HS-5 (cell line): Measurements from ENCODE around the gene B2M.
"Not testable (repeated sequence)": the region's sequence is repeated elsewhere in the genome, so short reads cannot be mapped to it uniquely, and the experiment has no call there.

Experiments used
- DNase-seq: peaks from one replicate; pipeline ENCODE4 v3.0.0-alpha.2; 2012; ENCODE audit warnings: low read depth

Gene B2M

DNA sequence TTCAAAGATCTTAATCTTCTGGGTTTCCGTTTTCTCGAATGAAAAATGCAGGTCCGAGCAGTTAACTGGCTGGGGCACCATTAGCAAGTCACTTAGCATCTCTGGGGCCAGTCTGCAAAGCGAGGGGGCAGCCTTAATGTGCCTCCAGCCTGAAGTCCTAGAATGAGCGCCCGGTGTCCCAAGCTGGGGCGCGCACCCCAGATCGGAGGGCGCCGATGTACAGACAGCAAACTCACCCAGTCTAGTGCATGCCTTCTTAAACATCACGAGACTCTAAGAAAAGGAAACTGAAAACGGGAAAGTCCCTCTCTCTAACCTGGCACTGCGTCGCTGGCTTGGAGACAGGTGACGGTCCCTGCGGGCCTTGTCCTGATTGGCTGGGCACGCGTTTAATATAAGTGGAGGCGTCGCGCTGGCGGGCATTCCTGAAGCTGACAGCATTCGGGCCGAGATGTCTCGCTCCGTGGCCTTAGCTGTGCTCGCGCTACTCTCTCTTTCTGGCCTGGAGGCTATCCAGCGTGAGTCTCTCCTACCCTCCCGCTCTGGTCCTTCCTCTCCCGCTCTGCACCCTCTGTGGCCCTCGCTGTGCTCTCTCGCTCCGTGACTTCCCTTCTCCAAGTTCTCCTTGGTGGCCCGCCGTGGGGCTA is at the start of gene B2M, which contains the start of gene PATL2:
Gene B2M (plus strand): TSS at position 422 of the 647 bp plus-strand sequence. CDS start 30 bp downstream, at position 452.
Gene PATL2 (minus strand): TSS at position 228 of the 647 bp plus-strand sequence. CDS start 34,833 bp downstream, outside the sequence.
- DNase-seq = peak; percentile 95

DNA sequence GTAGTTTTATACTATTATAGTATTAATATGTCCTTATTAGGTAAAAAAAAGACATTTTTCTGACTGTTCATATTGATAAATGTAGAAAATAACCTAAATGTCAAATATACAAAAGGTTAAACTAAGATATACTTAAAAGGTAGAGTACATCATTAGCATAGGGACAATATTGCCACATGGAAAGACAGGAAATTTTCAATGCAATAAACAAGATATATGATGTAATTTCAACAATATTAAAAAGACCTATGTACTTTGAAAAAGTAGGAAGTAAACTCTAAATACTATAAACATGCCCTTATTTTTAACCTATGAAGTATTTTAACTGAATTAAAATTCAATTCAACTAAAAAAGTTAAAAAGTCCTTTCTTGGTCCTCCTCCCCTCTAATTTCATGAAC is 49.7 kb upstream of the B2M start:
- DNase-seq = no peak

DNA sequence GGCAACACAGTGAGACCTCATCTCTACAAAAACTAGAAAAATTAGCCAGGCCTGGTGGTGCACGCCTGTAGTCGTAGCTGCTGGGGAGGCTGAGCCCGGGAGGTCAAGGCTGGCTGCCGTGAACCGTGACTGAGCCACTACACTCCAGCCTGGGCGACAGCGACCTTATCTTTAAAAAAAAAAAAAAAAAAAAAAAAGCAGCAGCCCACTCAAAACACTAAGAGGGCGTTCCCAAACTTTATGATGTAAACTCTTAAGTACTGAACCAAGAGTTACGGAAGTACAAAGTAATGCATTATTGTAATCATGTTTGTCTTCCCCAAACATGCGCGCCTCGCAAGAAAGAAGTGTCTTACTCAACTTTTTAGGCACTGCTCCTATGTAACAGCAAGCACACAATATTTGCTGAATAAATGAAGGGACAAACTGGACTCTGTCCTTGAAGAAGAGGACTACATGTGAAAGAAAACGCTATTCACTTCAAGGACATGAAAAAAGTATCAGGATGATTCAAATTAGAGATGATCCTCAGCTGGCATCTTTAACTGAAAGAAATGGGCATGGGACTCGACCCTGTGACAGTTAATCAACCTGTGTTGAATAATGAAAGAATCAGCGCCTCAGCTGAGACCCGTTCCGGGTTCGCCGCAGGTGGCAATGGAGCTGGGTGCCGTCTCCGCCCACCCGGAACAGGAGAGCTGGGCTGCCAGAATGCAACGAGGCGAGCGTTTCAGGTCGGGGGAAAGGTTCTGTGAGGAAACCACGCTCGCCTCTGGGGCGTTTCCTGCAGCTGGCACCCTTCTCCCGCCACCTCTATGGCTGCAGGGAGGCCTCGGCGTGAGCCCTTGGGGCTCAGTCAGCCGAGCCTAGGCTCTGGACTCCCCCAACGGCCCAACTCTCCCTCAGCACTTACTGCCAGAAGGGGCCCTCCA is 48.6 kb upstream of the B2M start:
- DNase-seq = no peak

DNA sequence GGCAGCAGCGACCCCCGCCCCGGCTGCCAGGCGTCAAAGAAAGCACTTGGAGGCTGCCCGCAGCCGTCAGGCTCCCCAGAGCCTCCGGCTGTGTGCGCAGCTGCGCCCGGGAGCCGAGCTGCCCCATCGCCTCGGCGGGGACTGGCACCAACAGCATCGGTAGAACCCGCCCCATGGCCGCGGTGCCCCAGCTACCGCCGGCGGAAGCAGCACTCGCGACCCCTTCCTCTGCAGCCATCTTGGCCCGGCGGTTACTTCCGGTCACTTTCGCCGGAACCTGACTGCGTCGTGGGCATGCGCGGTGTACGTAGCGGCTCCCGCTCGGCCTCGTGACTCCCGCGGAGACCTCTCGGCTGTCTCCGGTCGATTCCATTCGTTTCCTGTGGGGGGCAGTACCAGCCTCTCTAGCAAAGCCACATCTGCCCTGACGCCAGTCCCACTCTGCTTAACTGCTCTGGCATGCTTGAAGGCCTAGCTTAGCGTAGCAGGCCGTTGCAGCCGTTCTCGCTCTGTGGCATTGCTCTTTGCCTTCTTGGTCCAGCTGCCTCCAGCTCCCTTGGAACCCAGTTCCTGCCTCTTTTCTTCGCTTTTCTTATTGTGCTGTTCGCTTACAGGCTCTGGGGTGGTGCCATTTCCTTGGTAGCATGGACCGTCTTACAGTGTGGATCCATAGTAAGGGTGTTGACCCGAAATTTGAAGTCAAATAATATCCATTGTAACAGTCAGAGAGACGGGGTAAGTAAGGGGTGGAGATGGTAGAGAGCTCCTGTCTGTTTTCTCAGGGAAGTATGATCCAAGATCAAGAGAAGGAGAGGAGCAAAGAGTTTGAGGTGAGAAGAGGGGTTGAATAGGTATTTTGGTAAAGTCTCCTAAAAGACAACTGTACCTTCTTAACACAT is 47.7 kb upstream of the B2M start, which contains the start of gene SPG11:
Gene SPG11 (minus strand): TSS at position 253 of the 899 bp plus-strand sequence. CDS start 15 bp downstream, at position 238.
- peak; percentile 93 for DNase-seq

DNA sequence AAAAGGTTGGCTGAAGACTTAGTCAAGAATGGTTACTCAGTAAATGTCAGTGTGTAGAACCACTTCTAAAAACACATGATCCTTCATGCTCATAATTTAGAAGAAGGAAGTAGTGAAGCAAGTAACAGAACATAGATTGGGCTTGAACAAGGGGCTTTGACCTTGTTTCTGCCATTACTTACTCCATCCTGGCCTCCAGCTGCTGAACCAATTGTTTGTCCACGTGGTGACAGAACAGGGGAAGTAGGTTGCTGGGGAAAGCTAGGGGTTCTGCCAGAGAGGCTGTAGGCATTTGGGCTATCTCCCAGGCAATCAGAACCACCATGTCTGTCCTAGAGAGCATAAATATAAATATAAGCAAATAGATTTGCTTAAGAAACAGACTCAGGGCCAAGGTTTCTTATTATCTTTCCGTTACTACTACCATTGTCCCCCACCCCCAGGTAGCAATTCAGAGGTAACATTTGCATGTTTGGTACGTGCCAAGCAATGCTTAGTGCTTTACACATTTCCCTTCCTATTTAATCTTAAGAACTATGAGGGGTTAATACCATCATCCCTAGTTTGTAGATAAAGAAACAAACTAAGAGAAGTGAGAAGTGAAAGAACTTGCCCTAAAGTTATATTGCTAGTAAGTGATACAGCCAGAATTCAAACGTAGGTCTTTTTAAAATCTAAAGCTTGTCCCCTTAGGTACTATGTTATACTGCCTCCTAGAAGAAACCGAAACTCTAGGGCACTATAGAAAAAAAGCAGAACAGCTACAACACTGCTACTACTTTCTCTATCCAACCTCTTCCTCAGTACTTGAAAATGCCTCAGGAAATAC is 44.9 kb upstream of the B2M start:
- no peak for DNase-seq

DNA sequence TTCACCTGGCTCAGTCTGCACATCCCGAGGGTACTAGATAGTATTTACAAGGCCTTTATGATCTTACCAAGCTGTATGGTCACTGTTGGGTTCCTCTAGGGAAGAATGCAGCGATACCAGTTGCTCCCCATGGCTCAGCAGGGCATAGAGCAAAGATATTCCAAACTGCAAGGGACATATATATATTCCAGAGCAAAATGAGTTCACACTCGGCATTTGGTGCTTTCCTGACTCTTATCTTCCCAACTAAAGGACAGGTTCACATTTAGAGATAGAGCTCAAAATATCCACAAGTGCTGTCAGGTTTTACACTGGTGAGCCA is 44.3 kb upstream of the B2M start:
- no peak for DNase-seq

DNA sequence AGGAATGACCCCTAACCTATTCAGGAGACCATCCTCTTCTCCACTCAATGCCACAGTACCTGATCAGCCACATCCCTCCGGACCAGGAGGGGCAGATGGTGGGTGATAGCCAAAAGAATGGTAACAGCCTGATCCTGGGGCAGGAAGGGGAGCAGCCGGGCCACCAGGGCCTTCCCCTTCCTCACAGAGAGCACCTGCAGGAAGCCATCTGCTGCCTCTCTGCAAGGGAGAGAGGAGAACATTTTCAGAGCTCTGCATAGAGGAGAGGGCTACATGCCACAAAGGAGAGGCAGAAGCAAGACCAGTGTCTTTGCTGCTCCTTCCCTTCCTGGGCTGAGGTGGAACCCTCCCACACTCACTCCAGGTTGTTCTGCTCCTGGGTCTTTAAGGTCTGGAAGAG is 42.4 kb upstream of the B2M start:
- no peak for DNase-seq

DNA sequence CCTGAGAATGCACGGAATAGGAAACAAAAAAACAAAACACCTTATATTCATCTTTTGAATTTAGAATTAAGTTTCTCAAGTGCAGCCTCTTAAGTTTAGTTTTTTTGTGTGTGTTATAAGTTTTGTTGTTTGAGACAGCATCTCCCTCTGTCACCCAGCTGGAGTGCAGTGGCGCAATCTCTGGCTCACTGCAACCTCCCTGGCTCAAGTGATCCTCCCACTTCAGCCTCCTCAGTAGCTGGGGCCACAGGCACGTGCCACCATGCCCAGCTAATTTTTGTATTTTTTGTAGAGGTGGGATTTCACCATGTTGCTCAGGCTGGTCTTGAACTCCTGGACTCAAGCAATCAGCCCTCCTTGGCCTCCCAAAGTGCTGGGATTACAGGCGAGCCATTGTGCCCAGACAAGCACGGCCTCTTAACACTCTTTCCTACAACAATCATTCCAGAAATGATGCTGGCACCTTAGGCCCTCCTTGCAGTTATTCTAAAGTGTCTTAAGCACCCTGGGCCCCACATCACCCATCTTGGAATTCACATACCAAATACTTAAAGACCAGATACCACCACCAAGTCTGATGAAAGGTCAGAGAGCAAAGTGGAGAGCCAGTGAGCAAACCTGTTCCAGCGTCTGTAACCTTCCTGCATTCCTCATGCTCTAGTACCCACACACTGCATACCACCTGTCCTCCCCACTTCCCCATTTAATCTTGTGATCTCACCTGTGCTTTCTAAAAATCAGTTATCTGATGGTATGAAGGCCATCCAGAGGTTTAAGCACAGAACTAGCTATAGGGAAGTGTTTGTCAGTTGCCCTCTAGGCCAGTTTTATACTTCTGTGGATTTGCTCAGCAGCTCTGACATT is 41.0 kb upstream of the B2M start:
- no peak for DNase-seq

DNA sequence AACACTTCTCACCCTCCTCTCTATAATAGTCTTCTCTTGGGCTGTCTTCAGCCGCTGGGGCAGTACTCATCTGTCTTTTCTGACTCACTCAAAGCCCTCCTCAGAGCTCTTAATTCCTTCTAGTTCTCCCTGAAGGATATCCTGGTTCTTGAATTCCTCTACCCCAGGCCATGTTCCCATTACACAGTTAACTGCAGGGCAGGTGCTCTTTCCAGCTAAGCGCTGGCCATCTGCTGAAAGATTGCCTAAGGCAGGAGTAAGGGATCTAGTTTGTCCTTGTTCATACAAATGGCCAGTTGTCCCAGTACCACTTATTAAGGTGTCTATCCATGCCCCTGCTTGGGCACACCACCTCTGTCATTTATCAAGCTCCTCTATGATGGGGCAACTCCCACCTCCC is 37.7 kb upstream of the B2M start:
- no peak for DNase-seq

DNA sequence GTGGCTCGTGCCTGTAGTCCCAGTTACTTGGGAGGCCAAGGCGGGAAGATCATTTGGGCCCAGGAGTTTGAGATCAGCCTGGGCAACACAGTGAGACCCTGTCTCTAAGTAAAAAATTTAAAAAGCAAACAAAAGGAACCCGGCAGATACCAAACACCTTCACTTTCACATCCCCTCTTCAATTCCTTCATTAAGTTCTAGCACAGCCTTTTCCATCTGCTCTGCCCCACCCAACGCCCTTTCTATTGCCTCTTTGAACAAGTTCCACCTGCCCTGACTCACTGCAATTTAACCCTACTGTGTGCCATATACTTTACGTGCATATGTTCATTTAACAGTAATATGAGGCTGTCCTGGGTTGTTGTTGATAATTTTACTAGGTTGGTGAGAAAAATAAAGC is 35.4 kb upstream of the B2M start:
- no peak for DNase-seq

DNA sequence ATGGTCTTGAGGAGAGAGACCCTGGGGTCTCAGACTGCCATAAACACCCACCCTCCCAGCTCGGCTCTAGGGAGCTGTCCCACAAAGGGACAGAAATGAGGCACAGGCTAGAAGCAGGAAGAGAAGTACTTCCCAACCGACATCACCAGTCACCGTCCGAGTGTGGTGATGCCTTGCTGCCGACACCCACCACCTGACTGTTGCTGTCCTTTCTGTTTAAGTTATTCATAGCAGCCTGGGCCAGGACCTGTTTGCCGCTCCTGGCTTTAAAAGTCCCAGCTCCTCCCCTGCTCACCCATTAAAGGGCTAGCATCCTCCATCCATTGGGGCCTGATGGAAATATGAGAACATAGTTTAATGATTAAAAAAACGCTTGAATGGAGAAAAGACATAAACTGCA is 34.6 kb upstream of the B2M start:
- no peak for DNase-seq

DNA sequence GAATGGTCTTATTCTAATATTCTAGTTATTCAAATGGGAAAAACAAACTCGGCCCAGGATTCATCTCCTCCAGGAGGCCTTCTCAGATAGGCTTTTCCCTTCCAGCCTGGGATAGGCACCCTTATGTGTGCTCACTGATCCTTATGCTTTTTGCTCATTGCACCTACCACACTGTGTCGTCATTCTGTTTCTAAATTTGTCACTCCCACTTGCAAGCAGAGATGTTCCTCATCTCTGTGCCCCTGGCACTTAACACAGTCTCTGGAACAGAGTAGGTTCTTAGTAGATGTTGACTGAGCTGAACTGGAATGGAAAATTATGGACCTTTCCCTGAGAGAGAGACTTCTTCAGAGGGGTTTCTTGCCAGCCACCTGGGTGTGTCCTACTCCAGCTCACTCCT is 29.1 kb upstream of the B2M start:
- DNase-seq = no peak

DNA sequence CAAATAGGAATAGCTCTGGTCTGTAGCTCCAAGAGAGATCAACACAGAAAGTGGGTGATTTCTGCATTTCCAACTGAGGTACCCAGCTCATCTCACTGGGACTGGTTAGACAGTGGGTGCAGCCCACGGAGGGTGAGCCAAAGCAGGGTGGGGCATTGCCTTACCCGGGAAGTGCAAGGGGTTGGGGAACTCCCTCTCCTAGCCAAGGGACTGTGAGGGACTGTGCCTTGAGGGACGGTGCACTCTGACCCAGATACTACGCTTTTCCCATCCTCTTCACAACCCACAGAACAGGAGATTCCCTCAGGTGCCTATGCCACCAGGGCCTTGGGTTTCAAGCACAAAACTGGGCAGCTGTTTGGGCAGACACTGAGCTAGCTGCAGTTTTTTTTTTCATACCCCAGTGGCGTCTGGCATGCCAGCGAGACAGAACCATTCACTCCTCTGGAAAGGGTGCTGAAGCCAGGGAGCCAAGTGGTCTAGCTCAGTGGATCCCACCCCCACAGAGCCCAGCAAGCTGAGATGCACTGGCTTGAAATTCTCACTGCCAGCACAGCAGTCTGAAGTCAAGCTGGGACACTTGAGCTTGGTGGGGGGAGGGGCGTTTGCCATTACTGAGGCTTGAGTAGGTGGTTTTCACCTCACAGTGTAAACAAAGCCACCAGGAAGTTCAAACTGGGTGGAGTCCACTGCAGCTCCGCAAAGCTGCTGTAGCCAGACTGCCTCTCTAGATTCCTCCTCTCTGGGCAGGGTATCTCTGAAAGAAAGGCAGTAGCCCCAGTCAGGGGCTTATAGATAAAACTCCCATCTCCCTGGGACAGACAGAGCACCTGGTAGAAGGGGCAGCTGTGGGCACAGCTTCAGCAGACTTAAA is 28.3 kb upstream of the B2M start:
- not testable (repeated sequence) for DNase-seq

DNA sequence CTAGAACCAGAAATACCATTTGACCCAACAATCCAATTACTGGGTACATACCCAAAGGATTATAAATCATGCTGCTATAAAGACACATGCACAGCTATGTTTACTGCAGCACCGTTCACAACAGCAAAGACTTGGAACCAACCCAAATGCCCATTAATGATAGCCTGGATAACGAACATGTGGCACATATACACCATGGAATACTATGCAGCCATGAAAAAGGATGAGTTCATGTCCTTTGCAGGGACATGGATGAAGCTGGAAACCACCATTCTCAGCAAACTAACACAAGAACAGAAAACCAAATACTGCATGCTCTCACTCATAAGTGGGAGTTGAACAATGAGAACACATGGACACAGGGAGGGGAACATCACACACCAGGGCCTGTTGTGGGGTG is 22.0 kb upstream of the B2M start:
- DNase-seq = not testable (repeated sequence)

DNA sequence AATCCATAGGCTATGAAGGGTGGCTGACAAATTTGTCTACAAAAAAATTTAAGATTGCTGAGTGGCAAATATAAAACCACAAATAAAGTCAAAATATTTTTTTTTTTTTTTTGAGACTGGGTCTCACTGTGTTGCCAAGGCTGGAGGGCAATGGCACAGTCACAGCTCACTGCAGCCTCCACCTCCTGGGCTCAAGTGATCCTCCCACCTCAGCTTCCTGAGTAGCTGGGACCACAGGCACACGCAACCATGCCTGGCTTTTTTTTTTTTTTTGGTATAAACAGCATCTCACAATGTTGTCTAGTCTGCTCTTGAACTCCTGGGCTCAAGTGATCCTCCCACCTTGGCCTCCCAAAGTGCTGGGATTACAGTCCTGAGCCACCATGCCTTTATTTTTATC is 21.1 kb upstream of the B2M start:
- DNase-seq = not testable (repeated sequence)

DNA sequence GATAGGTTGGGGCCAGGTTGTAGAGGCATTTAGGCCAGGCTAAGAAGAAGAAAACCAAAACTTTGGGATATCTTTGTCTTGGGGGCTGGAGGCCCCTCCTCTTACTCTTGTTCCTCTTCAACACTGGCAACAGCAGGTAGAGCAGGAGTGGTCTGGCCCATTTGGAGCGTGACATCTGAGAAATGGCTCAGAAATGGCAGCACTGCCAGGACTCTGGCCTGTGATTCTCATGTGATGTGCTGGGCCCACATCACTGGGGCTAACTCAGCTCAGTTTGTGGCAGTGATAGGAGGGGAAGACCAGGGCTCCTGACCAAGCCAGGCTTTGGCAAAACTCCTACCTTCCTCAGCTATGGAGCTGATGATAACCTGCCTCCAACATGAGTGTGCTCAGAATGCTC is 18.7 kb upstream of the B2M start:
- DNase-seq = no peak

DNA sequence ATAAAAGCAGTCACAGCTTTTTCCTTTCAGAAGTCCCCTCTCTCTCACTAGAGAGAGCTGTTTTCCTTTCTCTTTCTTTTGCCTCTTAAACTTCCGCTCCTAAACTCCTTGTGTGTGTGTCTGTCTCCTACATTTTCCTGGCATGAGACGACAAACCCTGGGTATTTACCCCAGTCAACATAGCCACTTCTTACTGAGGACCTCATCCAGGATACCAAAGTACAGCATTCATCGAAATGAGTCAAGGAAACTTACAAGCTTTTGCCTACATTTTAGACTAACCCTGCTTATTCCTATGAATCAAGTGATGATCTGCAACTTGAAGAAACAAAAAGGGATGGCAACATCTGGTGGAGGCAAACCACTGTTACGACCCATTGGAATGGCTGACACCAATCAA is 16.9 kb upstream of the B2M start:
- DNase-seq = no peak

DNA sequence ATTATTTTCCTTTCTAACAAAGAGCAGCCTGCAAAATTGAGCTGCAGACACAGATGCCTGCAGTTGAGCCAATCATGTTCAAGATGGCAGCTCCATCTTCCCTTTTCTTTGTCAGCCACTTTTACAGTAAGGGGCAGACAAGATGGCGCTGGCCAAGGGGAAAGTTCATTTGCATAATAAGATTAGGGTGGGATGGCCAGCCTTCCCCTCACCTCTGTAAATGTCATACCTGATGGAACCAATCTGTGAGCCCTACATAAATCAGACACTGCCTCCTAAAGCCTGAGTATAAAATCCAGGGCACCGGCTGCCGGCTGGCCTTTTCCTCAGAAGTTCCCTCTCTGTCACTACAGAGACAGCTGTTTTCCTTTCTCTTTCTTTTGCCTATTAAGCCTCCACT is 16.0 kb upstream of the B2M start:
- no peak for DNase-seq

DNA sequence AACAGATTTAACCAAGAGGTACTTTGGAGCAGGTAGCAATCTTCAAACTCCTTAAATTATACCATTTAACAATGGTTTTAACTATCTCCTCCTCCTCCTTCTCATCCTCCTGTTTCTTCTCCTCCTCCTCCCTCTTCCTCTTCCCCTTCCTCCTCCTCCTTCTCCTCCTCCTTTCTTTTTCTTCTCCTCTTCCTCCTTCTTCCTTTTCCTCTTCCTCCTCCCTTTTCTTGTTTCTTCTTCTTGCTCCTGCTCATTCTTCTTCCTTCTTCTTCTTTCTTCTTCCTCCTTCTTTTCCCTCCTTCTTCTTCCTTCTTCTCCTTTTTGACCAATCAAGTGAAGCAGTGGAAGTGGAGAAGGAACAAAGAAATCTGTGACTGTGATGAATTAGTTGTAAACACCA is 14.3 kb upstream of the B2M start:
- DNase-seq = no peak
